AG09319 (cell line): ENCODE measurements around the gene DLX2.
"Not testable (repeated sequence)": the region's sequence is repeated elsewhere in the genome, so short reads cannot be mapped to it uniquely, and the experiment has no call there.

ENCODE experiments used
- DNase-seq: peaks from one replicate; pipeline ENCODE4 v3.0.0-alpha.2; 2010; ENCODE audit warnings: low read depth; ENCODE audit errors: extremely low read depth
- CTCF ChIP-seq: IDR thresholded peaks from 2 replicates; pipeline ENCODE4 v1.5.1; 2011; ENCODE audit warnings: low read depth, mild to moderate bottlenecking, inconsistent platforms, low read length, moderate library complexity

DLX2 gene

GRCh38 chr2:172114579-172114978 lies 11.9 kb upstream of the DLX2 start:
- no peak for DNase-seq
- TF ChIP-seq CTCF = no peak

- DNase-seq = not testable (repeated sequence)
Measured at GRCh38 chr2:172114176-172114575, 11.5 kb upstream of the DLX2 start.

- TF ChIP-seq CTCF = peak; percentile 26
- no peak for DNase-seq
Measured at GRCh38 chr2:172113617-172114016, 10.9 kb upstream of the DLX2 start.

- DNase-seq = no peak
- no peak for TF ChIP-seq CTCF
Measured at GRCh38 chr2:172109988-172110811, 7.5 kb upstream of the DLX2 start.

- TF ChIP-seq CTCF = no peak
- no peak for DNase-seq
Measured at GRCh38 chr2:172109256-172109987, 6.7 kb upstream of the DLX2 start.

- no peak for TF ChIP-seq CTCF
- no peak for DNase-seq
Measured at GRCh38 chr2:172108587-172108930, 5.9 kb upstream of the DLX2 start.

- no peak for TF ChIP-seq CTCF
- no peak for DNase-seq
Measured at GRCh38 chr2:172107690-172108586, 5.2 kb upstream of the DLX2 start.
